Activated naive CD8-positive, alpha-beta T cell treated with anti-CD3 and anti-CD28 coated beads for 36 hours (primary cell): ENCODE results near the gene SNAP29. TPM values are rescaled to one million over a fixed set of nuclear protein-coding genes. Genes with fewer than 3 reads are reported as not detected.

Source experiments
- DNase-seq: peaks from one replicate; pipeline ENCODE4 v3.0.0; 2021
- H3K27ac Mint-ChIP-seq: one replicate; pipeline ENCODE4 v1.8.0; 2022; ENCODE audit warnings: mild to moderate bottlenecking, moderate library complexity, mixed read lengths
- H3K27me3 Mint-ChIP-seq: one replicate; pipeline ENCODE4 v1.8.0; 2022; ENCODE audit warnings: mild to moderate bottlenecking, mixed read lengths
- H3K36me3 Mint-ChIP-seq: one replicate; pipeline ENCODE4 v1.8.0; 2021; ENCODE audit warnings: mild to moderate bottlenecking, mixed read lengths
- H3K4me1 Mint-ChIP-seq: one replicate; pipeline ENCODE4 v1.8.0; 2021; ENCODE audit warnings: mixed read lengths
- H3K4me3 Mint-ChIP-seq: one replicate; pipeline ENCODE4 v1.8.0; 2022; ENCODE audit warnings: mild to moderate bottlenecking, moderate library complexity, mixed read lengths
- H3K9me3 Mint-ChIP-seq: one replicate; pipeline ENCODE4 v1.8.0; 2022; ENCODE audit warnings: mixed read lengths
- total RNA-seq, 2 experiments: library from RNA; stranded (reverse); gene quantifications; one replicate each; pipeline ENCODE4 v1.2.3, GENCODE V29; 2021

The SNAP29 gene
- total RNA-seq, 2 experiments from 2014 or later = 21.5 to 22.1 TPM

DNA sequence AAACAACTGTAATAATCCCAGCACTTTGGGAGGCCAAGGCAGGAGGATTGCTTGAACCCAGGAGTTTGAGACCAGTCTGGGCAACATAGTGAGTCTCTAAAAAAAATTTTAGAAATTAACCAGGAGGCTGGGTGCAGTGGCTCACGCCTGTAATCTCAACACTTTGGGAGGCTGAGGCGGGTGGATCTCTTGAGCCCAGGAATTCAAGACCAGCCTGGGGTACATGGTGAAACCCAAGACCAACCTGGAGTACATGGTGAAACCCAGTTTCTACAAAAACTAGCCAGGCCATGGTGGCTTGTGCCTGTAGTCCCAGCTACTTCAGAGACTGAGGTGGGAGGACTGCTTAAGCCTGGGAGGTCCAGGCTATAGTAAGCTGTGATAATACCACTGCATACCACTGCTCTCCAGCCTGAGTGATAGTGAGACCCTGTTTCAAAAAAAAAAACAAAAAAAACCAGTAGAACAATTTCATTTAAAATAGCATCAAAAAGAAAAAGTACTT is 11.4 kb upstream of the SNAP29 start:
- Mint-ChIP-seq H3K9me3 (no peaks in the 10 kb centered on the region), H3K27ac (no peak overlapping the region), H3K36me3 (peaks cover 2% of the 10 kb centered on the region), H3K27me3 (no peaks in the 10 kb centered on the region), H3K4me3 (no peak overlapping the region), H3K4me1 (peaks cover 33% of the 10 kb centered on the region)
- DNase-seq = no peak

GRCh38 chr22:20852076-20852475 is 6.7 kb upstream of the SNAP29 start:
- Mint-ChIP-seq H3K4me3 (no peak overlapping the region), H3K9me3 (no peaks in the 10 kb centered on the region), H3K36me3 (no peaks in the 10 kb centered on the region), H3K27me3 (no peaks in the 10 kb centered on the region), H3K27ac (no peak overlapping the region), H3K4me1 (peaks cover 42% of the 10 kb centered on the region)
- no peak for DNase-seq

DNA sequence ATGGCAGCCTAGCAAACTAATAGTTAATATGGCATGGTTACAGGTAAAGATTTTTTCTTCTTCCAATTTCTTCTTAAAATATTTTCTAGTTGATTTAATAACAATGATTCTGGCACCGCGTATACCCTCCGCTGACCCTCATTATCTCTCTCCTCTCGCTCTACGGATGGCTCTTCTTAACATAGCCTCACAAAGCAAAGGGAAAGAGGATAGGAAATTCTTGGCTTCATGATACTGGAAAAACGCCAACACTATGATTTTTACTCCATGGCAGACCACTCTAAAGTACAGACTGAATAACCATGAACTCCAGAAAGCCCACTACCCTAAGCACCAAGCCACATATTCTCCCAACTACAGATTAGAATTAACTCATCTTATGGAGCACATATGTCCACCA is 6.3 kb upstream of the SNAP29 start:
- H3K27ac Mint-ChIP-seq = no peak overlapping the region
- peaks cover 45% of the 10 kb centered on the region for H3K4me1 Mint-ChIP-seq
- H3K27me3 Mint-ChIP-seq = no peaks in the 10 kb centered on the region
- H3K9me3 Mint-ChIP-seq = no peaks in the 10 kb centered on the region
- no peak for DNase-seq
- H3K4me3 Mint-ChIP-seq = no peak overlapping the region
- no peaks in the 10 kb centered on the region for H3K36me3 Mint-ChIP-seq

DNA sequence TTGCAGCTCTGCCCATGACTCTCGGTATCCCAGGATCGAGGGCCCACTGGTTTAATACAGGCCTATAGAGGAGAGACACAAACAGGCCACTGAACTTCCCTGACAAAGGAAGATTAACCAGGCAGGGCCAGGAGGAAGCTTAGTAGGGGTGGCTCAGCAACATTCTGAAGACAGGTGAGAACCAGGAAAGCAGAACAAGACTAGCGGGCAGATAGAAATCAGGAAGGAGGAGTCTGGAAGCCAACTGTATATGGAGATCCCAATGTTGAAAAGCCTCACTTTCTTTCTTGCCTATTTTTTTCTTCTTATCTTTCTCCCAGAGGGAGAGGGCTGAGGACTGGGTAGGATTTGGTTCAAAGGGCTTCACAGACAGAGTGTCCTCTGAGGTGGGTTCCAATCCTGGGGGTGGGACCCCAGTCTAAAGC is 5.6 kb upstream of the SNAP29 start:
- no peak overlapping the region for H3K4me3 Mint-ChIP-seq
- no peaks in the 10 kb centered on the region for H3K9me3 Mint-ChIP-seq
- no peak for DNase-seq
- H3K27me3 Mint-ChIP-seq = no peaks in the 10 kb centered on the region
- no peaks in the 10 kb centered on the region for H3K36me3 Mint-ChIP-seq
- peaks cover 45% of the 10 kb centered on the region for H3K4me1 Mint-ChIP-seq
- no peak overlapping the region for H3K27ac Mint-ChIP-seq

GRCh38 chr22:20857247-20857643 is 1.6 kb upstream of the SNAP29 start:
- Mint-ChIP-seq H3K27me3 (no peaks in the 10 kb centered on the region), H3K27ac (no peak overlapping the region), H3K36me3 (peaks cover 3% of the 10 kb centered on the region), H3K4me1 (peaks cover 47% of the 10 kb centered on the region), H3K4me3 (peak overlapping the region; percentile 87), H3K9me3 (no peaks in the 10 kb centered on the region)
- no peak for DNase-seq

DNA sequence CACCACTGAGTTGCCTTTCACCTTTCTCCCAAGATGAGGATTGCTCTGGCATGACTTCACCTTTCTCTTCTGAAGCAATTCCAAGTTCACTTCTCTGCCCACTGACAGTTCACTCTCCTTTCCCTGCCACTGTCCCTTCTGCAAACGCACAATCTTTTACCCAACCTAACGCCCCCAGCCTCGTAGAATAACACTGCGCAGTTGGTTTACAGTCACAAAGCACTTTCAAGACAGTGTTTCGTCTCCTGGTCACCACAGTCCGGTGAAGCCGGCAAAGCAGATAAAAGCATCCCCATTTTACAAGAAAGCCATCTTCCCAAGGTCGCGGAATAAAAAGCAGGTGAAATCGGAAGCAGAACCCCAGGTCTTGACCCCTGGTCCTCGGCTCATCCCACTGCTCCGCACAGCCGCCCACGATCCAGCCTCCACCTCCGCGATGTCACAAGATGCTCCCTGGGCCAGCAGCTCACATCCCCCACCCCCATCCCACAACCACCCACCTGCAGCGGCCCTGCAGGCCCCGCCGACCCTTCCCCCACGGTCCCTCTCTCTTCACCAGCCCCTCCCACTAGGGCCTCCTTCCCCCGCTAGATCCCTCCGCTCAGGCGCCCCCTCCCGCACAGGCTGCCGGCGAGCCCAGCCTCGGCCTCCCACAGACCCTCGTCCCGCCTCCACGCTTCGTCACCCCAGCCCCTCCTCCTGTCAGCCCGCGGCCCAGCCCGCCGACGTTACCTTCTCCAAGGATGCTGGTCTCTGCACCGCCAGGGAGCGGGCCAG is 781 bp upstream of the SNAP29 start:
- peaks cover 4% of the 10 kb centered on the region for H3K36me3 Mint-ChIP-seq
- peak overlapping the region; percentile 27 for H3K27ac Mint-ChIP-seq
- peak overlapping the region; percentile 87 for H3K4me3 Mint-ChIP-seq
- no peaks in the 10 kb centered on the region for H3K27me3 Mint-ChIP-seq
- DNase-seq = peak; percentile 86
- no peaks in the 10 kb centered on the region for H3K9me3 Mint-ChIP-seq
- H3K4me1 Mint-ChIP-seq = peaks cover 41% of the 10 kb centered on the region

DNA sequence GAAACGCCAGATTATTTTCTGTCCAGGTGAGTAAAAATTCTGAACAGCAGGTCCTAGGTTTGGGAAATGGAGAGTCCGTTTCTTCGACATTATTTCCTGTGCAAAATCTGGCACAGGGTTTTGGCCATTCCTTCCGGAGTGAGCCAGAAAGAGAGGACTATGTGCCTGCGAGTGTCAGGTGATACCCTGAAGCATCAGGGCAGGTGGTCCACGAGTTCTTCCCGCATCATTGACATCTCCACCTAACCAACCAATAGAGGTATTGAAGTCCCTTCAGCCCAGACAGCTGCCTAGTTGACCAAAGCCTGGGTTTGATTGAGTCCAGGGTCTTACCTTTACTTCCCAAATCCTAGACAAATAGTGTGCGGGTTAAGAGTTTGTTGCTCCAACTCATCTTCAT is 808 bp downstream of the SNAP29 start:
- Mint-ChIP-seq H3K27me3 (no peaks in the 10 kb centered on the region), H3K4me3 (peak overlapping the region; percentile 87), H3K4me1 (peaks cover 37% of the 10 kb centered on the region), H3K27ac (peak overlapping the region; percentile 73), H3K9me3 (no peaks in the 10 kb centered on the region), H3K36me3 (peaks cover 4% of the 10 kb centered on the region)
- no peak for DNase-seq

DNA sequence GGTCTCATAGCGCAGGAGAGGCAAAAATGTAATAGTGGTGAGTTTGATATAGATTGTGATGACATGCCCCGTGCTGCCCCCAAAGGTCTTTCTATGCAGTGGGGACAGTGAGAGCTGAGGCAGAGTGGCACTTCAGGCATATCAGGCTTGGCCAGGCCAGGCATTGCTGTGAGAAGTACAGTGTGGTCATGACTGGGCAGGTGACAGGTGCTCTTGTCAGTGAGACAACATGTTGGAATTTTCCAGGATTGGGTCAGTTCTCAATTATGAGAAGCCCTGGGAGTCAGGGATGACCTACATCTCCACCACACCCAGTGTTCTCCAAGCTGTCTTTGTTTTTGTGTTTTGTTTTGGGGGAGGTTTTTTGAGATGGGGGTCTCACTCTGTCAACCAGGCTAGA is 3.7 kb downstream of the SNAP29 start:
- H3K4me1 Mint-ChIP-seq = peaks cover 30% of the 10 kb centered on the region
- no peak overlapping the region for H3K4me3 Mint-ChIP-seq
- no peaks in the 10 kb centered on the region for H3K9me3 Mint-ChIP-seq
- H3K27me3 Mint-ChIP-seq = no peaks in the 10 kb centered on the region
- DNase-seq = no peak
- H3K27ac Mint-ChIP-seq = no peak overlapping the region
- H3K36me3 Mint-ChIP-seq = peaks cover 4% of the 10 kb centered on the region

DNA sequence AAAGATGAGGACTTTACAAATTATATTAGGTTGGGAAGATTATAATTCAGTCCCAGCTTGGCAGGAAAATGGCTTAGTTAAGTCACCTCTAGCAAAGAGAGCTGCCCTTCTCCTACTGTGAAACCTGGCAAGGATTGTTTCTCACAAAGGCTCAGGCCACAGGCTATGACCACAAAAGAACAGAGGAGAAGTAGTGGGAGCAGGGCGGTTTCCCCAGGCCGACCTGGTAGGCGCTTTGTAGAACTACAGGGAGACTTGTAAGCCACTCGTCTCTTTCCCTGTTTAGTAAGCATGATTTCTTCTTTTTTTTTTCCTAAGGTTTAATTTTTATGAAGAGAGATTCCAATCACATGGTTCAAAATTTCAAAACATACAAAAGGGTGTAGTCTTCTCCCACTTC is 4.6 kb downstream of the SNAP29 start:
- no peaks in the 10 kb centered on the region for H3K27me3 Mint-ChIP-seq
- no peaks in the 10 kb centered on the region for H3K9me3 Mint-ChIP-seq
- peaks cover 31% of the 10 kb centered on the region for H3K4me1 Mint-ChIP-seq
- no peak for DNase-seq
- no peak overlapping the region for H3K4me3 Mint-ChIP-seq
- H3K27ac Mint-ChIP-seq = no peak overlapping the region
- peaks cover 4% of the 10 kb centered on the region for H3K36me3 Mint-ChIP-seq

DNA sequence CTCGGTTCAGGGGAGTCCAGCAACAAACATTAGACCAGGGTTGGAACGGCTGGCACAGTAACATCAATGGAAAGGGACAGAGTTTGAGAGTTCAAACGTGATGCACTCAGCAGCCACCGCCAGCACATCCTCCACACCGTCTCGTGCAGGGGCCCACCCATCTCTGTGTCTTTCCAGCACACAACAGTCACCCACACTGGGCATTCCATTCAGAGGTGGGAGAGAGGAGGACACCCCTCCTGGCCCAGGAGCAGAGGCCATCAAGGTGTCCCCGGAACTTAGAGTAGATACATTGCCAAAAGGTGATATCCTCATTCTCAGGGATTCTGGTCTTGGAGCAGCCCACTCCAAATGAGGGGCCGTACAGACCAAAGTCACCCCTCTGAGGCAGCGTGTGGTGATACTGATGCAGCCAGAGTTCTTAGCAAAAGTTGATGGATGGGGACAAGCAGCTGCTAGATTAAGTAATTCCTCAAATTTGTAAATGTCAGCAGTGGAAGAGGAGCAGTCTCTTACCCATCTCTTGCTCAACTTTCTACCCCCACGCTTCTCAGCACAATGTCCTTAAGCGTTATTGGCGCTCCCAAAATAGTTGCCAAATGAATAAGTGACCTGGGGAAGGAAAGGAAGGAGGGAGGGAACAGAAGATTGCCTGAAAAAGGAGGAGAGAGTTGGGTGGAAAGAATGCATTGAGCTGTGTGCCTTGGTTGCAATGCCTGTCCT is 5.5 kb downstream of the SNAP29 start:
- Mint-ChIP-seq H3K4me3 (no peak overlapping the region), H3K9me3 (no peaks in the 10 kb centered on the region), H3K4me1 (peaks cover 31% of the 10 kb centered on the region), H3K36me3 (peaks cover 4% of the 10 kb centered on the region), H3K27ac (no peak overlapping the region), H3K27me3 (no peaks in the 10 kb centered on the region)
- DNase-seq = no peak

- H3K27ac Mint-ChIP-seq = no peak overlapping the region
- H3K36me3 Mint-ChIP-seq = peaks cover 4% of the 10 kb centered on the region
- peaks cover 23% of the 10 kb centered on the region for H3K4me1 Mint-ChIP-seq
- DNase-seq = no peak
- H3K9me3 Mint-ChIP-seq = no peaks in the 10 kb centered on the region
- H3K4me3 Mint-ChIP-seq = no peak overlapping the region
- no peaks in the 10 kb centered on the region for H3K27me3 Mint-ChIP-seq
These were observed 6.5 kb downstream of the SNAP29 start for GRCh38 chr22:20865331-20865730.

DNA sequence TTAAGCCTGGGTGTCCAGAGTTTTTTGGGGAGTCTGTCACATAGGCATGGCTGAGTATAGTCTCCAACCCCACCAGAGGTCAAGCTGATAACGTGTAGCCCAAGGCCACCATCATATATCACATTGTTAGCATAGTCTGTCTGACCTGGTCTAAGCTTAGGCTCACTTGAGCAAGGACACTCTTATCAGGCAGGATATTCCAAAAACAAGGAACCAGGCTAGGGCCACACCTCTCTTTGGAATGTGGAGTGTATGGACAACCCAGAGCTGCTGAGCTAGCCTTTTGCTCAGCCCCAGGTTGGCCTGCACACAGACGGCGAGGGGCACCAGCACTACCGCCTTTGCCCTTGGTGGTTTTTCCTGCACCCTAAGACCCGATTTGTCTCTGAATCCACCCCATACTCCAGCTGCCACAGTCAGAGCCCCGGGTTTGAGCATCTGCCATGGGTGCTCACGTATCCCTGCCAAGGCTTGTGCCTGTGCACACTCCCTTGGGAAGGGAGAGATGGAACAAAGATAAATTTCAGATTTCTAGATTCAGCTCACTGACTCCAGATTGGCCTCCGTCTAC is 7.2 kb downstream of the SNAP29 start:
- DNase-seq = no peak
- H3K9me3 Mint-ChIP-seq = no peaks in the 10 kb centered on the region
- no peak overlapping the region for H3K4me3 Mint-ChIP-seq
- H3K4me1 Mint-ChIP-seq = peaks cover 20% of the 10 kb centered on the region
- H3K36me3 Mint-ChIP-seq = peaks cover 4% of the 10 kb centered on the region
- no peak overlapping the region for H3K27ac Mint-ChIP-seq
- H3K27me3 Mint-ChIP-seq = no peaks in the 10 kb centered on the region

GRCh38 chr22:20866736-20867135 is 7.9 kb downstream of the SNAP29 start:
- Mint-ChIP-seq H3K36me3 (peaks cover 4% of the 10 kb centered on the region), H3K27me3 (no peaks in the 10 kb centered on the region), H3K4me1 (peaks cover 20% of the 10 kb centered on the region), H3K9me3 (no peaks in the 10 kb centered on the region), H3K4me3 (no peak overlapping the region), H3K27ac (no peak overlapping the region)
- DNase-seq = no peak

DNA sequence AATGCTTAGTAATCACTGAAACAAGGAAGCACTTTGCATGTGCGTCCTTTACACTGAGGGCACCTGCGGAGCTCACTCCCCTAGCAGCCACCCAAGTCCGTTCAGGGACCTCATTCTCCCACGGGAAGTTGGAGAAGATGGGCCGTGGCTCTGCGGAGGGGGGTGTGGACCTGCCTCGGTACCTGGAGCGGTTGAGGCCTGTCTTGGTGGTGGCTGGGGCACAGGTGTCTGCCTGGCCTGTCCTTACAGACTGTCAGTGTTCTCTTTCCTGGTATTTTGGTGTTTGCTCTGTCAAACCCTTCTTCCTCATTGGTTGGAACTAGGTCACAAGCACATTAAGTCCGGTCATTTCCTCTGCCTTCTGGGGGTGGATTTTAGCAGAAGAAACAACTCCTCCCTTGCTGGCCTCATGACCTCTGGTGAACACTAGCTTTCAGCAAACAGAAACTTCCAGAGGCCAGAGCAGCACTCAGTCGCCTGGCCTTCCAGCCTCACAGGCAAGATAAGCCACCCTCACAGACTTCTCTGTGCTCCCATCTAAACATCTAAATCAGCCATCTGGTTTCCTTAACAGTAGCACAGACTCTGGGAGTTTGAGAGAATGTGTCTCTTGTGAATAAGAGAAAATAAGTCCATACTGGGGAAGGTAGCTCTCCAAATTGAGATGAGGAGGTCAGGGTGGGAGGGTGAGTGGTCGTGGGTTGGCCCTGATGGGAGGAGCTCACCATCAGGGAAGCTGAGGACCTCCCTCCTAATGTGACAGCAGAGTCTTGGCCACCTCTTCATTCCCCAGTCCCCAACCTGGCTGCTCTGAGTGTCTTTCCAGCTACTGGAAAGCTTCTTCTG is 8.6 kb downstream of the SNAP29 start:
- H3K9me3 Mint-ChIP-seq = no peaks in the 10 kb centered on the region
- H3K4me1 Mint-ChIP-seq = peaks cover 15% of the 10 kb centered on the region
- no peaks in the 10 kb centered on the region for H3K36me3 Mint-ChIP-seq
- no peak overlapping the region for H3K27ac Mint-ChIP-seq
- H3K27me3 Mint-ChIP-seq = no peaks in the 10 kb centered on the region
- no peak for DNase-seq
- no peak overlapping the region for H3K4me3 Mint-ChIP-seq
